ENCODE results near the gene C20orf141.

Gene C20orf141

DNA sequence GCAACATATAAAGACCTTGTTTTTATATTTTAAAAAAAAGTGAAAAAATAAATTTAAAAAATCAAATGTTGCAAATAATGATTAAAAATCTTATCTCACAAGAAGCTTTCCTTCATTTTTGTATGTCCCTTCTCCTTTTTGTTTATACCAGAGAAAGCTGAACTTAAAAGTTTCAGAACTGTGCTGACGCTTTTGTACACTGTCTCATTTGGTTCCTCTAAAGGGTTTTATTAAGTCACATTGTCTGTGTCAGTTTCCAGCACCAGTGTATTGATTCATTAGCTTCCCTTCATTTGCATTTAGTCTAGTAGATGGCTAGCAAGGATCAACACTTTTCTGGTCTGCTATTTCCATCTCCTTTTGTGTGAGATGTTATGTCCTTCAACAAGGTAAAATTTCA, 19.0 kb downstream of the C20orf141 start:
- no peak for DNase-seq (ENCODE audit: low read depth in 1 of 2, low spot score in 1 of 2)
- H3K27ac ChIP-seq (replicated peaks) = no peak overlapping the region
- TF ChIP-seq, protein P1, sequence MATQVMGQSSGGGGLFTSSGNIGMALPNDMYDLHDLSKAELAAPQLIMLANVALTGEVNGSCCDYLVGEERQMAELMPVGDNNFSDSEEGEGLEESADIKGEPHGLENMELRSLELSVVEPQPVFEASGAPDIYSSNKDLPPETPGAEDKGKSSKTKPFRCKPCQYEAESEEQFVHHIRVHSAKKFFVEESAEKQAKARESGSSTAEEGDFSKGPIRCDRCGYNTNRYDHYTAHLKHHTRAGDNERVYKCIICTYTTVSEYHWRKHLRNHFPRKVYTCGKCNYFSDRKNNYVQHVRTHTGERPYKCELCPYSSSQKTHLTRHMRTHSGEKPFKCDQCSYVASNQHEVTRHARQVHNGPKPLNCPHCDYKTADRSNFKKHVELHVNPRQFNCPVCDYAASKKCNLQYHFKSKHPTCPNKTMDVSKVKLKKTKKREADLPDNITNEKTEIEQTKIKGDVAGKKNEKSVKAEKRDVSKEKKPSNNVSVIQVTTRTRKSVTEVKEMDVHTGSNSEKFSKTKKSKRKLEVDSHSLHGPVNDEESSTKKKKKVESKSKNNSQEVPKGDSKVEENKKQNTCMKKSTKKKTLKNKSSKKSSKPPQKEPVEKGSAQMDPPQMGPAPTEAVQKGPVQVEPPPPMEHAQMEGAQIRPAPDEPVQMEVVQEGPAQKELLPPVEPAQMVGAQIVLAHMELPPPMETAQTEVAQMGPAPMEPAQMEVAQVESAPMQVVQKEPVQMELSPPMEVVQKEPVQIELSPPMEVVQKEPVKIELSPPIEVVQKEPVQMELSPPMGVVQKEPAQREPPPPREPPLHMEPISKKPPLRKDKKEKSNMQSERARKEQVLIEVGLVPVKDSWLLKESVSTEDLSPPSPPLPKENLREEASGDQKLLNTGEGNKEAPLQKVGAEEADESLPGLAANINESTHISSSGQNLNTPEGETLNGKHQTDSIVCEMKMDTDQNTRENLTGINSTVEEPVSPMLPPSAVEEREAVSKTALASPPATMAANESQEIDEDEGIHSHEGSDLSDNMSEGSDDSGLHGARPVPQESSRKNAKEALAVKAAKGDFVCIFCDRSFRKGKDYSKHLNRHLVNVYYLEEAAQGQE (IDR thresholded peaks at IDR 0.05; ENCODE audit: insufficient replicate concordance, low read depth) = no peak
- no peak for TF ChIP-seq CTCF (IDR thresholded peaks at IDR 0.05; ENCODE audit: insufficient read depth, low read length)
- TF ChIP-seq POLR2AphosphoS5 (IDR thresholded peaks at IDR 0.05; ENCODE audit: low read depth) = no peak
- TF ChIP-seq SPI1 (IDR thresholded peaks at IDR 0.05; ENCODE audit: borderline replicate concordance, low read depth) = no peak
- TF ChIP-seq GABPA (IDR thresholded peaks at IDR 0.05; ENCODE audit: low read depth) = no peak
- no peaks in the 10 kb centered on the region for H3K27me3 ChIP-seq (ENCODE audit: insufficient read depth, poor library complexity, severe bottlenecking)
- no peak overlapping the region for H3K4me3 ChIP-seq (replicated peaks; ENCODE audit: insufficient read depth, low read length)

GRCh38 chr20:2834401-2835110, 19.8 kb downstream of the C20orf141 start:
- Histone ChIP-seq H3K27me3 (ENCODE audit: insufficient read depth, poor library complexity, severe bottlenecking) (no peaks in the 10 kb centered on the region), H3K27ac (replicated peaks) (no peak overlapping the region), H3K4me3 (replicated peaks; ENCODE audit: insufficient read depth, low read length) (no peak overlapping the region)
- no peak for DNase-seq (ENCODE audit: low read depth in 1 of 2, low spot score in 1 of 2)
- TF ChIP-seq SPI1 (IDR thresholded peaks at IDR 0.05; ENCODE audit: borderline replicate concordance, low read depth) = no peak
- TF ChIP-seq CTCF (IDR thresholded peaks at IDR 0.05; ENCODE audit: insufficient read depth, low read length) = no peak
- no peak for TF ChIP-seq GABPA (IDR thresholded peaks at IDR 0.05; ENCODE audit: low read depth)
- no peak for TF ChIP-seq POLR2AphosphoS5 (IDR thresholded peaks at IDR 0.05; ENCODE audit: low read depth)
- TF ChIP-seq, protein P1 (IDR thresholded peaks at IDR 0.05; ENCODE audit: insufficient replicate concordance, low read depth) = no peak

- TF ChIP-seq POLR2AphosphoS5 (IDR thresholded peaks at IDR 0.05; ENCODE audit: low read depth) (no peak), CTCF (IDR thresholded peaks at IDR 0.05; ENCODE audit: insufficient read depth, low read length) (no peak), GABPA (IDR thresholded peaks at IDR 0.05; ENCODE audit: low read depth) (no peak), SPI1 (IDR thresholded peaks at IDR 0.05; ENCODE audit: borderline replicate concordance, low read depth) (no peak)
- TF ChIP-seq, protein P1 (IDR thresholded peaks at IDR 0.05; ENCODE audit: insufficient replicate concordance, low read depth) = no peak
- no peak for DNase-seq (ENCODE audit: low read depth in 1 of 2, low spot score in 1 of 2)
- Histone ChIP-seq H3K27ac (replicated peaks) (no peak overlapping the region), H3K4me3 (replicated peaks; ENCODE audit: insufficient read depth, low read length) (no peak overlapping the region), H3K27me3 (ENCODE audit: insufficient read depth, poor library complexity, severe bottlenecking) (no peaks in the 10 kb centered on the region)
Observed at GRCh38 chr20:2835331-2835796, 20.6 kb downstream of the C20orf141 start.

Data from HL-60 (cell line).